ENCODE measurements around the gene PTGES2. TPM values are rescaled to one million over a fixed set of nuclear protein-coding genes. Genes with fewer than 3 reads are reported as not detected.

The PTGES2 gene
- polyA plus RNA-seq (ENCODE audit: insufficient read length) = 44.1 TPM

DNA sequence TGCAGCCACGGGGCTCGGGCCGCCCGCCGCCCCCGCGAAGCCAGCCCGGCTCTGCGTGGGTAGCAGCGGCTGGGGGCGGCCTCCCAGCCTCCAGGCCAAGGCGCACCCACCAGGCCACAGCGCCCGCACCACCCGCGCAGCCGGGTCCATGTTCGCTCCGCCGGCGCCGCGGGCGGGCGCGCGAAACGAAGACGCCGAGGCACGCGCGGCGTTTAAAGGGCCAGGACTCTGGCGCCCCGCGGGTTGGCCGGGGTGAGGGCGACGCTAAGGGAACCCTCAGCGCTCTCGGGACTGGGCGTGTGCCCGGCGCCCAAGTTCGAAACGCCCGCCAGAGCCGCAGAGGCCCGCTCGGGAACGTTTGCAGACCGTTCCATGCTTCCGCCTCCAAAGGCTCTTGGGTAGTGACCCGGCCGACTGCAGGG is at the start of gene PTGES2:
TSS of gene PTGES2 (minus strand) at position 162 of the 422 bp plus-strand sequence. CDS start at position 150, 12 bp downstream.
- DNase-seq (ENCODE audit: low read depth) = peak; percentile 62

DNA sequence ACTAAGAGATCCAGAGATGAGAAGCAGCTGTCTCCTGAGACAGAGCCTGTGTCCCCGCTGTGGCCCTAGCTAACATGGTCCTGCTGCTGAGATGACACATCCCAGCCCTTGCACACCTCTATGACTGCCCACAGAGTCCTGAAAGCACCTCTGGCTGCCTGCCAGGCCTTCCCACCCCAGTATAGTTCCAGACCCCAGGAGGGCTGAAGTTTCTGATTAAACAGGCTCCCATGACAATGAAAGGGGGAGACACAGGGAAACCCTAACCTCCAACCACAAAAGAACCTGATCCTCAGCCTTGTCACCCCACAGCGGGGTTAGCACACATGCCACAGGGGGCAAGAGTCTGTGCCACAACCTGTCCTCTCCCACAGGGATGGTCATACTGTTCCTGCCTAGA is 48.2 kb upstream of the PTGES2 start:
- no peak for DNase-seq (ENCODE audit: low read depth)

DNA sequence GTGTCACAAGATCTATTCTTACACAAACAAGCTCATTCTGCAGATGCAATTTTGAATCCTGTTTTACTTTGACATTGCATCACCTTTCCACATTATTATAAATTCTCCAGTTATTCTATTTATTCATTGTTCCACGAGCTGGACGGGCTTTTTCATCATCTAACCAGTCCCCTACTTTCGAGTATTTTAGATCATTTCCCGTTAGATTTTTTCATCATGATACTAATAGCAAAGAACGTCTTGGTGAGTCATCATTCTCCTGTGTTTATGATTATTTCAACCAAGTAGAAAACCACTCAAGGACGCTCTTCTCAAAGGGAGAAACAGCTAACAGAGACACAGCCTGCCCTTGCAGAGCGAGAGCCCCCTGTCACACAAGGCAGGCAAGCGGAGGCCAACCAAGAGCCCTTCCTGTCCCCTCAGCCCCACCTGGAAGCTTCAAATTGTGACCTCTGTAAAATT is 47.6 kb upstream of the PTGES2 start:
- DNase-seq (ENCODE audit: low read depth) = no peak

DNA sequence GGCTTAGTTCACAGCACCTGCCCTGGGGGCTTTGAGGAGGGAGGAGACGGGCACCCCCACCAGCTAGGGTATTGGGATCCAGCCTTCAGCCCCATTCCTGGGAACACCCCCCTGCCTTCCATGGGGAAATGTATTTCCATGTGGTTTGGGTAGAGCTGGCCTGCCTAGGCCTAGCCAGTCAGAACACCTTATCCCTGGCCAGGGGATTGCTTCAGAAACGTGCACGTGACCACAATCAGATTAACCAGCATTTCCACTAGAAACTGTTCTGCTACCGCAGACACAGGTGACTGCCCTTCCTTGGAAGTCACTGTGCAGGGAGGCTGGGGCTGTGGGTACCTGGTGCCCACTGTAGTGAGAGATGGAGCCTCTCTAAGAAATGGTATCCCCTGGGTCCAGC is 46.5 kb upstream of the PTGES2 start:
- DNase-seq (ENCODE audit: low read depth) = no peak

DNA sequence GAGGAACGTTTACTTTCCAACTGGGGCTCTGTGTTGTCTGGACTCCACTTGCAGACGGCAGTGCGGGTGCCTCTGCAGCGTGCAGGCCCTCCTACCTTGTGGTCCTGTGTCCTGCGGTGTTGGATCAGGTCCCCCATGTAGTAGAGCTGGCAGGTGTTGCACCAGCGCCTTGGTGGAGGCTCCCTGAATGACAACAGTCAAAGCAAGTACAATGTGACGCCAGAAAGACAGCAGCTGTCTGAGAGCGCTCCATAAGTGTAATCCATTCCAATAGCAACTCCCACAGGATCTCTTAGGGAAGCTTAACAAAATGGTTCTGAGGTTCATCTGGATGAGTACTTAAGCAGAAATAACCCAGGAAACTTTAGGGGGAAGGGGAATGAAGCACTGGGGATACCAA is 42.4 kb upstream of the PTGES2 start:
- DNase-seq (ENCODE audit: low read depth) = no peak

DNA sequence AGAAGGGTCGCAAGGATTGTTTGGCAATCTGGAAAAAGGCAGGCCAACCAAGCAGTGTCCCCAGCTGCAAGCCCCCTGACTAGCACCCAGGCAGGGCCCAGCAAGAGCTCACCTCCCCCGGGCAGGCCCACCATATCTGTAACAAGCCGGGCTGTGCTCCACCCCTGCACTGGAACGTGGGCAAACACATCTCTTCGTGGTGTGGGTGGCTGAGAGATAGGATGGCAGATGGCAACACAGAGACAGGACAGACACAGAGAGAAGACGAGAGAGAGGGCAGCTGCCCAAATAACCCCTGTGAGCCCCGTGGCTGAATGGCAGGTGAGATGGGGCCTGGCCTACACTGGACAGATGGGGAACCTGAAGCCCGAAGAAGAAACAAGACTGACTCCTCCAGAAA is 42.0 kb upstream of the PTGES2 start:
- no peak for DNase-seq (ENCODE audit: low read depth)

- no peak for DNase-seq (ENCODE audit: low read depth)
Measured at GRCh38 chr9:128168731-128169308, 41.3 kb upstream of the PTGES2 start.

DNA sequence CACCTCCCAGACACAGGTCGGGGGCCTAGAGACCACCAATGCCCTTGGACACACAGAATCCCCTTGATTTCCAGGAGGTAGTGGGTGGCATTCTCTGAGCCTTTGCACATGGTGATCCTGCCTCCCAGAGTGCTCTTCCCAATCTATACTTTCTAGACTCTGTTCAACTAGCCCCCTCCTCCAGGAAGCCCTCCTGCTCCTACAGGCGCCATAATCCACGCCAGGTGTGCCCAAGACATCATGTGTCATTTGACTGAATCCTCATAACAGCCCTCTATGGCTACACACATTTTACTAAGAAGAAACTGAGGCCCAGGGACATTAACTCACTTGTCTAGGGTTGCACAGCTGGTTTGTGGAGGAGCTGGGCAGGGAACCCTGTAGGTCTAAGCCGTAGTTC is 39.7 kb upstream of the PTGES2 start:
- DNase-seq (ENCODE audit: low read depth) = no peak

DNA sequence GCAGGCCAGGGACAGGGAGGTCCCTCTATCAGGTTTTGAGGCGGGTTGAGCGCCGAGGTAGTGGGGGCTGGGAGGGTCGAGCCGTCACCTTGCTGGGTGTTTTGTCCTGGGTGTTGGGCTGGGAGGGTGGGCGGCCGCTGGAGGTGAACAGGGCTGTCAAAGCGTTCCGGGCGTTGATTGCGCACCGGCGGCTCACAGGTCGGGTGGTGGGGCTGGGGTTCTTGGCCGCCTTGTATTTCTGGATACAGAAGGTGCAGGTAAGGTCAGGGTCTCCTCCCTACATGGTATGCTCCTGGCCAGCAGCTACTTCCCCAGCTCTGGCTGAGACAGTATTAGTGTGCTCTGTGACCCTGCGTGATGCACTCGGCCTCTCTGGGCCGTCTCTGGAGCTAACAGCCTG is 38.6 kb upstream of the PTGES2 start:
- DNase-seq (ENCODE audit: low read depth) = no peak

GRCh38 chr9:128164307-128164885 is 36.9 kb upstream of the PTGES2 start:
- no peak for DNase-seq (ENCODE audit: low read depth)

DNA sequence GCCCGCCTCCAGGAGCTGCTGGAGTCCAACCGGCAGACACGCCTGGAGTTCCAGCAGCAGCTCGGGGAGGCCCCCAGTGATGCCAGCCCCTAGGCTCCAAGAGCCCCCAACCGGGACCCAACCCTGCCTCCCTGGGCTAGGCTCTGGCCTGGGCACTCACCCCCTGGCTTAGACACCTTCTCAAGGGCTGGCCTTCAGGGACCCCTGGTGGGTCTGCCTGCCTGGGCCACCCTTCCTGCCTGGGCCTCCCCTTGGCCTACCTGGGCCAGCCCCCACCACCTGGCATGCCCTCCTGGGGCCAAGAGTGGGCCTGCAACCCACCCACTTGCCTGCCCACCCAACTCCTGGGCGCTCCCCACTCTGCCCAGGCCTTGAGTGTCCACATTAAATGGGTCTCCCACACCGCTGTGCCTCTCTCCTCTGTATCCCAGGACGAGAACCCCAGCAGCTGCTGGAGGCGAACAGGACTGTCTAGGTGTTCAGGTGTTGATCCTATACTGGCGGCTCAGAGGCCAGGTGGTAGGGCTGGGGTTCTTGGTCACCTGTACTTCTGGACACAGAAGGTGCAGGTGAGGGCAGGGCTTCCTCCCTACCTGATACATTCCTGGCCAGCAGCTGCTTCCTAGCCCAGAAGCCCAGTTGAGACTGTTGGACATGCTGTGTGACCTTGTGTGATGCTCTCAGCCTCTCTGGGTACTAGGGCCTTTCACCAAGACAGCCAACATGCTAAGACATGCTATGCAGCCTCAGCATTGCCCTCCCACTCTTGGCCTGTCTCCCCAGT is 36.2 kb upstream of the PTGES2 start:
- DNase-seq (ENCODE audit: low read depth) = no peak

DNA sequence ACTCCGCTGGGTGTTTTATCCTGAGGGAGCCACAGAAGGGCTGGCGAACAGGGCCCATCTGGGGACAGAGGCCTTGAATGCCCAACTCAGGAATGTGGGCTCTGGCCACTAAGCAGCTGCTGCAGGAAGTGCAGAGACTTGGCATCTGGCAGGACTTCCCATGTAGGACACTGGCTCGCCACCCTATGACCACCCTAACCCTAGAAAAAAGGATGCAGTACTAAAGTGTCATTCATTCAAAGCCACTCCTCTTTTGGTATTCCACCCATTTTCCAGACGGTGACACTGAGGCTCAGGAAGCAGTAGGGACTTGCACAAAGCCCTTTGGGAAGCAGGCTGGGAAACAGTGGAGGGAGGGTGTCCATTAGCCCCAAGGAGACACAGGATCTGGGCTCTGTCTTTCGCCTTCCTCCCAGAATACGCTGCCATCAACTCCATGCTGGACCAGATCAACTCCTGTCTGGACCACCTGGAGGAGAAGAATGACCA is 35.5 kb upstream of the PTGES2 start:
- DNase-seq (ENCODE audit: low read depth) = no peak

- no peak for DNase-seq (ENCODE audit: low read depth)
Measured at GRCh38 chr9:128162215-128163026, 34.9 kb upstream of the PTGES2 start.

- no peak for DNase-seq (ENCODE audit: low read depth)
Measured at GRCh38 chr9:128161215-128161902, 33.8 kb upstream of the PTGES2 start.

- DNase-seq (ENCODE audit: low read depth) = no peak
Measured at GRCh38 chr9:128160603-128160987, 33.1 kb upstream of the PTGES2 start.

- DNase-seq (ENCODE audit: low read depth) = peak; percentile 62
Measured at GRCh38 chr9:128159784-128160602, 32.5 kb upstream of the PTGES2 start, which contains the start of gene BBLN. TSS of gene BBLN (plus strand) at chr9:128160265. CDS start at chr9:128160408, 143 bp downstream.

DNA sequence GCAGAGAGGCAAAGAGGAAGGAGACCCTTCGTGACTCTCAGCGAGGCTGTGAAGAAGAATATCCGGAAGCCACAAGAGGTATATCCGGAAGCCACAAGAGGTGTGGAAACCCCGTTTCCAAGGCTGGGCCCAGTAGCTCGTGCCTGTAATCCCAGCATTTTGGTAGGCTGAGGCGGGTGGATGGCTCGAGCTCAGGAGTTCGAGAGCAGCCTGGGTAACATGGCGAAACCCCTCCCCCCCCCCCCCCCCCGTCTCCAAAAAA is 31.9 kb upstream of the PTGES2 start:
- no peak for DNase-seq (ENCODE audit: low read depth)

DNA sequence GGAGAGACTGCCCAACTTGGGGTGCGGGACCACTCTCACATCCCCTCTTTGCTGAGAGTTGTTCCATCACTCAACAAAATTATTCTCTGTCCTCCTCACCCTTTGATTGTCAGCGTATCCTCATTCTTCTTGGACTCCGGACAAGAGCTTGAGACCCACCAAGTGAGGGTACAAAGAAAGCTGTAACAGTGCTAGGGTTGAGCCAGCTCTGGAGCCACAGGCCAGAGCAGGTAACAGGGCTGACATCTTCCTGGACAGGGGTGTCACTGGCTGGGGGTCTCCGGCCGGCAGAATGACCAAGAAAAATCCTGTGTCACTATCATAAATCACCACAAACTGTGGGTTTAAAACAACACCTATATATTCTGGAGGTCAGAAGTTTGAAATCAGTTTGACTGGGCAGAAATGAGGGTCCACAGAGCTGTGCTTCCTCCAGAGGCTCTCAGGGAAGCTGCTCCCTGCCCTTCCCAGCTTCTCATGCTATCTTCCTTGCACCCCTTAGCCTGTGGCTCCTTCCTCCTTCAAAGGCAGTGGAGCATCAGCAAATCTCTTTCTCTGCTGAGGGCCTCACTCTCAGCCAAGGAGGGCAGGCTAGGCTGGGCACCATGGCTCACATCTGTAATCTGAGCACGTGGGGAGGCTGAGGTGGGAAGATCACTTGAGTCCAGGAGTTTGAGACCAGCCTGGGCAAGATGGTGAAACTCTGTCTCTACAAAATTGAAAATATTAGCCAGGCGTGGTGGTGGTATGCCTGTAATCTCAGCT is 28.4 kb upstream of the PTGES2 start:
- no peak for DNase-seq (ENCODE audit: low read depth)

GRCh38 chr9:128153947-128154695 is 26.6 kb upstream of the PTGES2 start:
- no peak for DNase-seq (ENCODE audit: low read depth)

All from forelimb muscle (tissue), 1 donor.